ENCODE measurements around the gene CACHD1. TPM values are rescaled to one million over a fixed set of nuclear protein-coding genes. Genes with fewer than 3 reads are reported as not detected.
A peak's percentile ranks its signal among the peaks of the same experiment; 100 is the strongest.

The CACHD1 gene
- polyA plus RNA-seq, 1 of the 3 experiments (the other 2 are of a cell fraction), result 2.2 TPM

DNA sequence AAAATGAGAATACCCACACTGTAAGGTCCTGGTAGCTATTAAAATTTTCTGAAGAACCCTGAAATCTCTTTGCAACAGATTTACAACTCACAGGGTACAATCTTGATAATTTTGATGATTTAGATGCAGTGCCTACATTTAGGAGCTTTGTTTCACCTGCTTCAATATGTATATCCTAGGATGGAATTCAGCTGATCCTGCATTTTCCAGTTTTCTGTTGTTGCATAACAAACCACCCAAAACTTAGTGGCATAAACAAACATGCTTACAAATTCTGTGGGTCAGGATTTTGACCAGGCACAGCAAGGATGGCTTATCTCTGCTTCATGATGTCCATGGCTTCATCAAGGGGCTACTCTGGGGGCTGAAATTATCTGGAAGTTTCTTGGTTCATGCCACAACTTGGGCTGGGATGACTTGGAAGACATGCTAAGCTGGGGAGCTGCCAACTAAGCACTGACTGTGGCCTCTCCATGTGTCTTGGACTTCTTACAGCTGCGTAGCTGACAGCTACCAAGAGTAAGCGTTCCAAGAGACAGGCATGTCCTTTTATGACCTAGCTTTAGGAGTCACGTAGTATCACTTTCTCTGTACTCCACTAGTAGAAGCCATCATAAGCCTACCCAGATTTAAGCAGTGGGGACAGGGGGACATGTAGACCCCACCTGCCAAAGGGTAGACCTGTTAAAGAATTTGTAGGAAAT lies 108.5 kb downstream of the CACHD1 start:
- Histone ChIP-seq H3K79me2 (ENCODE audit: insufficient read depth) (no peaks in the 10 kb centered on the region), H3K27me3 (ENCODE audit: insufficient read depth) (no peaks in the 10 kb centered on the region), H3F3A (replicated peaks; ENCODE audit: insufficient read depth) (no peaks in the 10 kb centered on the region), H3K27ac (ENCODE audit: low read depth in 2 of 2, low read length in 1 of 2) (no peak overlapping the region; a peak in 1 of 4 replicates), H3K9me3 (no peaks in the 10 kb centered on the region), H3K9ac (no peak overlapping the region), H4K20me1 (ENCODE audit: insufficient read depth) (no peaks in the 10 kb centered on the region), H2AFZ (ENCODE audit: low read depth) (no peak overlapping the region), H3K36me3 (replicated peaks in 1 of 2; ENCODE audit: control insufficient read depth in 1 of 2, insufficient read depth in 2 of 2, low read length in 1 of 2) (no peaks in the 10 kb centered on the region), H3K4me3 (ENCODE audit: low read depth in 2 of 2, low read length in 1 of 2) (no peak overlapping the region), H3K9me2 (no peaks in the 10 kb centered on the region), H3K4me1 (ENCODE audit: control insufficient read depth in 1 of 2, insufficient read depth in 2 of 2, low read depth in 1 of 2, low read length in 1 of 2) (peaks cover 0 to 6% of the 10 kb centered on the region in 2 experiments; a peak in 2 of 4 replicates), H3K4me2 (no peak overlapping the region)
- no peak for TF ChIP-seq GATA2 (CRISPR knock-in tag; IDR thresholded peaks at IDR 0.05)
- TF ChIP-seq NRF1 (IDR thresholded peaks at IDR 0.05; ENCODE audit: low read depth, low read length), result no peak
- no peak for TF ChIP-seq SIN3A (IDR thresholded peaks at IDR 0.05; ENCODE audit: borderline replicate concordance, low read depth, low read length)
- DNase-seq, result no peak
- ChIA-PET POLR2A (no interaction called here), CTCF (interaction anchor here (1.6 kb wide), 1 partner anchor 309 kb away, joined by 4 read pairs; no protein-coding TSS in a partner anchor)
- 87% methylated on average over 3 of the region's 3 CpGs for WGBS (ENCODE audit: low lambda C conversion rate)

DNA sequence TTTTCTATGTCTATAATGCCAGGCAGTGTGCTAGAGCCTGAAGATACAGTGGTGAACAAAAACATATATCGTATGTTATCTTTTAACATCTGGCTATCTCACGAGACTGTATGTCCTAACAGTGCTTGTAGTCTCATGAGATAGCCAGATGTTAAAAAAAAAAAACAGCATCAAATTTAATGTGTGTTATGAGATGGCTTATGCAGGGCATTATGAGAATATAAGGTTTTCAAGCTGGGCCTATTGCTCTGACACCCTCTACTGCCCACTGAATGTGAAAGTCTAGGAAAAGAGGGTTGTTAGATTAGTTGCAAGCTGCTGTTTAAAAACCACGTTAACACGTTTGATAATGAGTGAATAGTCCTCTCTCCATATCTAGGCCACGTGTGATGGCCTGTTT lies 109.8 kb downstream of the CACHD1 start:
- peak overlapping the region in 1 of 2 experiments; percentile 58; a peak in 1 of 4 replicates for H3K27ac ChIP-seq (ENCODE audit: low read depth in 2 of 2, low read length in 1 of 2)
- ChIA-PET POLR2A (no interaction called here), CTCF (interaction anchor here (0.6 to 1.6 kb wide), 2 partner anchors 310 to 1015 kb away, joined by 3 to 4 read pairs; no protein-coding TSS in a partner anchor)
- H4K20me1 ChIP-seq (ENCODE audit: insufficient read depth), result no peaks in the 10 kb centered on the region
- H3K27me3 ChIP-seq (ENCODE audit: insufficient read depth), result no peaks in the 10 kb centered on the region
- WGBS (ENCODE audit: low lambda C conversion rate), result 78% methylated on average over 5 of the region's 5 CpGs
- H3K4me2 ChIP-seq, result no peak overlapping the region
- H3K9me2 ChIP-seq, result no peaks in the 10 kb centered on the region
- no peaks in the 10 kb centered on the region; a peak in 2 of 4 replicates for H3K4me1 ChIP-seq (ENCODE audit: control insufficient read depth in 1 of 2, insufficient read depth in 2 of 2, low read depth in 1 of 2, low read length in 1 of 2)
- H3K36me3 ChIP-seq (replicated peaks in 1 of 2; ENCODE audit: control insufficient read depth in 1 of 2, insufficient read depth in 2 of 2, low read length in 1 of 2), result no peaks in the 10 kb centered on the region
- no peaks in the 10 kb centered on the region for H3K79me2 ChIP-seq (ENCODE audit: insufficient read depth)
- peak; percentile 19 for DNase-seq
- no peak overlapping the region for H3K9ac ChIP-seq
- H3K9me3 ChIP-seq, result no peaks in the 10 kb centered on the region
- no peak overlapping the region for H3K4me3 ChIP-seq (ENCODE audit: low read depth in 2 of 2, low read length in 1 of 2)
- no peak overlapping the region for H2AFZ ChIP-seq (ENCODE audit: low read depth)
- TF ChIP-seq RAD21 (IDR thresholded peaks at IDR 0.05; ENCODE audit: low read length) (peak; percentile 57), POLR2AphosphoS5 (IDR thresholded peaks at IDR 0.05; ENCODE audit: low read depth, low read length) (no peak), SMC3 (IDR thresholded peaks at IDR 0.05; ENCODE audit: low read depth, low read length) (peak; percentile 15; the same call in 1 of the 2 replicates)
- TF ChIP-seq, protein P1, sequence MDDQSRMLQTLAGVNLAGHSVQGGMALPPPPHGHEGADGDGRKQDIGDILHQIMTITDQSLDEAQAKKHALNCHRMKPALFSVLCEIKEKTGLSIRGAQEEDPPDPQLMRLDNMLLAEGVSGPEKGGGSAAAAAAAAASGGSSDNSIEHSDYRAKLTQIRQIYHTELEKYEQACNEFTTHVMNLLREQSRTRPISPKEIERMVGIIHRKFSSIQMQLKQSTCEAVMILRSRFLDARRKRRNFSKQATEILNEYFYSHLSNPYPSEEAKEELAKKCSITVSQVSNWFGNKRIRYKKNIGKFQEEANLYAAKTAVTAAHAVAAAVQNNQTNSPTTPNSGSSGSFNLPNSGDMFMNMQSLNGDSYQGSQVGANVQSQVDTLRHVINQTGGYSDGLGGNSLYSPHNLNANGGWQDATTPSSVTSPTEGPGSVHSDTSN (IDR thresholded peaks at IDR 0.05), result no peak
- H3F3A ChIP-seq (replicated peaks; ENCODE audit: insufficient read depth), result no peaks in the 10 kb centered on the region

DNA sequence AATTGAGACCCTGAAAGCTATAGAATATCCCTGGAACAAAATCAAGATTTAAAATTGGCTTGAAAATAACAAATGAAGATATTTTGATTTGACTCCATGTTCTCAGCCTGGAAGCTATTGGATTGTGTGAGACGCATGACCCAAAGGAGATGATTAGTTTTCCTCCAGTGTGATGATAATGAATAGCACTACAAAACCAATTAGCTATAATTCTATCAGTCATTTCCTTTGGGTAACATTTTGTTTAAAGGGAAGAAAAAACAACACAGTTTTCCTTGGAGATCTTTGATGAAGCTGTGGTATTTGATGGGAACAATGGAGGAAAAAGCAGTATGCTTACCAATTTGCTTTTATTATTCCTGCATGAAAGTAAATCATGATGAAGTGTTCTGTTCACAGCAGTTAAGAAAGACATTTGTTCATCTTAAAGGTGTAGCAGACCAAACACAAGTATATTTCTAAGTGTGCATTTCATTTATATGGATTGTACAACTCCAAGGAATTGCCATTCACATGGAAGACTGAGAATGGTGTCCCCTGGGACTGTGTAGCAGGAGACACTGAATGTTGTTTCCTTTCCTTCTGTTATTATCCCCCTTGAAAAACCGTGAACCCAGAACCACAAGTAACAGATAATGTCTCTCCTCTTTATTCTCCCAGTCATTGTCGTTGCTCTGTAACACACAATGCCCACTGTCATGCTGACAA lies 111.4 kb downstream of the CACHD1 start:
- no peak for DNase-seq
- no peaks in the 10 kb centered on the region; a peak in 2 of 4 replicates for H3K4me1 ChIP-seq (ENCODE audit: control insufficient read depth in 1 of 2, insufficient read depth in 2 of 2, low read depth in 1 of 2, low read length in 1 of 2)
- H3F3A ChIP-seq (replicated peaks; ENCODE audit: insufficient read depth), result no peaks in the 10 kb centered on the region
- H3K9me3 ChIP-seq, result no peaks in the 10 kb centered on the region
- no peak overlapping the region for H3K9ac ChIP-seq
- no peak overlapping the region for H3K4me2 ChIP-seq
- H2AFZ ChIP-seq (ENCODE audit: low read depth), result no peak overlapping the region
- H4K20me1 ChIP-seq (ENCODE audit: insufficient read depth), result no peaks in the 10 kb centered on the region
- no peaks in the 10 kb centered on the region for H3K27me3 ChIP-seq (ENCODE audit: insufficient read depth)
- H3K27ac ChIP-seq (ENCODE audit: low read depth in 2 of 2, low read length in 1 of 2), result no peak overlapping the region
- H3K9me2 ChIP-seq, result no peaks in the 10 kb centered on the region
- no peak overlapping the region for H3K4me3 ChIP-seq (ENCODE audit: low read depth in 2 of 2, low read length in 1 of 2)
- ChIA-PET CTCF (no interaction called here), POLR2A (no interaction called here)
- WGBS (ENCODE audit: low lambda C conversion rate), result 89% methylated on average over 3 of the region's 3 CpGs
- no peaks in the 10 kb centered on the region for H3K79me2 ChIP-seq (ENCODE audit: insufficient read depth)
- no peaks in the 10 kb centered on the region for H3K36me3 ChIP-seq (replicated peaks in 1 of 2; ENCODE audit: control insufficient read depth in 1 of 2, insufficient read depth in 2 of 2, low read length in 1 of 2)
- TF ChIP-seq RAD21 (IDR thresholded peaks at IDR 0.05; ENCODE audit: low read length) (no peak), FOXJ3 (CRISPR knock-in tag; IDR thresholded peaks at IDR 0.05) (no peak), NFIC (IDR thresholded peaks at IDR 0.05; ENCODE audit: borderline replicate concordance) (no peak), SIN3A (IDR thresholded peaks at IDR 0.05; ENCODE audit: borderline replicate concordance, low read depth, low read length) (no peak), RCOR1 (IDR thresholded peaks at IDR 0.05; ENCODE audit: low read length) (no peak), NRF1 (IDR thresholded peaks at IDR 0.05; ENCODE audit: low read depth, low read length) (no peak), MXI1 (IDR thresholded peaks at IDR 0.05; ENCODE audit: low read depth, low read length) (no peak), POLR2AphosphoS5 (IDR thresholded peaks at IDR 0.05; ENCODE audit: low read depth, low read length) (no peak), SMC3 (IDR thresholded peaks at IDR 0.05; ENCODE audit: low read depth, low read length) (no peak), JUND (IDR thresholded peaks at IDR 0.05) (no peak), RFX5 (IDR thresholded peaks at IDR 0.05; ENCODE audit: low read length) (no peak)
- TF ChIP-seq, protein P2, sequence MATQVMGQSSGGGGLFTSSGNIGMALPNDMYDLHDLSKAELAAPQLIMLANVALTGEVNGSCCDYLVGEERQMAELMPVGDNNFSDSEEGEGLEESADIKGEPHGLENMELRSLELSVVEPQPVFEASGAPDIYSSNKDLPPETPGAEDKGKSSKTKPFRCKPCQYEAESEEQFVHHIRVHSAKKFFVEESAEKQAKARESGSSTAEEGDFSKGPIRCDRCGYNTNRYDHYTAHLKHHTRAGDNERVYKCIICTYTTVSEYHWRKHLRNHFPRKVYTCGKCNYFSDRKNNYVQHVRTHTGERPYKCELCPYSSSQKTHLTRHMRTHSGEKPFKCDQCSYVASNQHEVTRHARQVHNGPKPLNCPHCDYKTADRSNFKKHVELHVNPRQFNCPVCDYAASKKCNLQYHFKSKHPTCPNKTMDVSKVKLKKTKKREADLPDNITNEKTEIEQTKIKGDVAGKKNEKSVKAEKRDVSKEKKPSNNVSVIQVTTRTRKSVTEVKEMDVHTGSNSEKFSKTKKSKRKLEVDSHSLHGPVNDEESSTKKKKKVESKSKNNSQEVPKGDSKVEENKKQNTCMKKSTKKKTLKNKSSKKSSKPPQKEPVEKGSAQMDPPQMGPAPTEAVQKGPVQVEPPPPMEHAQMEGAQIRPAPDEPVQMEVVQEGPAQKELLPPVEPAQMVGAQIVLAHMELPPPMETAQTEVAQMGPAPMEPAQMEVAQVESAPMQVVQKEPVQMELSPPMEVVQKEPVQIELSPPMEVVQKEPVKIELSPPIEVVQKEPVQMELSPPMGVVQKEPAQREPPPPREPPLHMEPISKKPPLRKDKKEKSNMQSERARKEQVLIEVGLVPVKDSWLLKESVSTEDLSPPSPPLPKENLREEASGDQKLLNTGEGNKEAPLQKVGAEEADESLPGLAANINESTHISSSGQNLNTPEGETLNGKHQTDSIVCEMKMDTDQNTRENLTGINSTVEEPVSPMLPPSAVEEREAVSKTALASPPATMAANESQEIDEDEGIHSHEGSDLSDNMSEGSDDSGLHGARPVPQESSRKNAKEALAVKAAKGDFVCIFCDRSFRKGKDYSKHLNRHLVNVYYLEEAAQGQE (IDR thresholded peaks at IDR 0.05; ENCODE audit: low read depth, low read length), result no peak
- TF ChIP-seq, protein P3, sequence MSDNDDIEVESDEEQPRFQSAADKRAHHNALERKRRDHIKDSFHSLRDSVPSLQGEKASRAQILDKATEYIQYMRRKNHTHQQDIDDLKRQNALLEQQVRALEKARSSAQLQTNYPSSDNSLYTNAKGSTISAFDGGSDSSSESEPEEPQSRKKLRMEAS (IDR thresholded peaks at IDR 0.05; ENCODE audit: low read depth), result no peak
